ENCODE data around the gene TOX2.

The TOX2 gene

GRCh38 chr20:44072384-44072783 lies 157.7 kb downstream of the TOX2 start:
- Histone ChIP-seq H3K27me3 (replicated peaks; ENCODE audit: control insufficient read depth, insufficient read depth, low read length, poor library complexity, severe bottlenecking) (peaks cover 4% of the 10 kb centered on the region), H3K4me3 (ENCODE audit: insufficient read depth, low read depth, low read length, poor library complexity, severe bottlenecking) (no peak overlapping the region), H3K27ac (ENCODE audit: insufficient read depth, low read length, poor library complexity, severe bottlenecking) (no peak overlapping the region), H3K9me3 (ENCODE audit: control insufficient read depth, low read length) (no peaks in the 10 kb centered on the region), H3K4me1 (ENCODE audit: control insufficient read depth, insufficient read depth, low read length, poor library complexity, severe bottlenecking) (peaks cover 37% of the 10 kb centered on the region), H3K36me3 (ENCODE audit: control insufficient read depth, insufficient read depth, low read length) (no peaks in the 10 kb centered on the region)
- DNase-seq: no peak

DNA sequence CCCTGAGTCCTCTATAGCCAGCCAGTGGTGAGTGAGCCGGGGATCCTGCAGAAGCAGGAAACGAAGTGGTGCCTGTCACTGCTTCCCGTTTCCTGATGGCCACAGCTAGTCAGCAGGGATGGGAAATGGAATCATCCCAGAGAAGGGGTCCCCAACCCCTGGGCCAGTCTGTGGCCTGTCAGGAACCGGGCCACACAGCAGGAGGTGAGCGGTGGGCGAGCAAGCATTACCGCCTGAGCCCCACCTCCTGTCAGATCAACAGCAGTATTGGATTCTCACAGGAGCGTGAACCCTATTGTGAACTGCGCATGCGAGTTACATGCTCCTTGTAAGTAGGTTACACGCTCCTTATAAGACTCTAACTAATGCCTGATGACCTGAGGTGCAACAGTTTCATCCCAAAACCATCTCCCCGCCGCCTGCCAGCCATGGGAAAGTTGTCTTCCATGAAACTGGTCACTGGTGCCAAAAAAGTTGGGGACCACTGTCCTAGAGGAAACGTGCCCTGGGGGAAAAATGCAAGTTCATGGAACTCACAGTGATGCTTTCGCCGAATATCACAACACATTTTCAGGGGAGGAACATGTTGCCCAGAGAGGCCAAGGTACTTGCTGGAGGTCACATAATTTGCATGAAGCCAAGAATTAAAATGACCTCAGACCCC lies 158.5 kb downstream of the TOX2 start:
- Histone ChIP-seq H3K4me3 (ENCODE audit: insufficient read depth, low read depth, low read length, poor library complexity, severe bottlenecking) (no peak overlapping the region), H3K9me3 (ENCODE audit: control insufficient read depth, low read length) (no peaks in the 10 kb centered on the region), H3K36me3 (ENCODE audit: control insufficient read depth, insufficient read depth, low read length) (no peaks in the 10 kb centered on the region), H3K4me1 (ENCODE audit: control insufficient read depth, insufficient read depth, low read length, poor library complexity, severe bottlenecking) (peaks cover 34% of the 10 kb centered on the region), H3K27me3 (replicated peaks; ENCODE audit: control insufficient read depth, insufficient read depth, low read length, poor library complexity, severe bottlenecking) (peaks cover 4% of the 10 kb centered on the region), H3K27ac (ENCODE audit: insufficient read depth, low read length, poor library complexity, severe bottlenecking) (no peak overlapping the region)
- no peak for DNase-seq

GRCh38 chr20:44073675-44074071 lies 159.0 kb downstream of the TOX2 start:
- Histone ChIP-seq H3K4me1 (ENCODE audit: control insufficient read depth, insufficient read depth, low read length, poor library complexity, severe bottlenecking) (peaks cover 29% of the 10 kb centered on the region), H3K36me3 (ENCODE audit: control insufficient read depth, insufficient read depth, low read length) (no peaks in the 10 kb centered on the region), H3K4me3 (ENCODE audit: insufficient read depth, low read depth, low read length, poor library complexity, severe bottlenecking) (no peak overlapping the region), H3K27ac (ENCODE audit: insufficient read depth, low read length, poor library complexity, severe bottlenecking) (no peak overlapping the region), H3K27me3 (replicated peaks; ENCODE audit: control insufficient read depth, insufficient read depth, low read length, poor library complexity, severe bottlenecking) (peaks cover under 1% of the 10 kb centered on the region), H3K9me3 (ENCODE audit: control insufficient read depth, low read length) (no peaks in the 10 kb centered on the region)
- no peak for DNase-seq

DNA sequence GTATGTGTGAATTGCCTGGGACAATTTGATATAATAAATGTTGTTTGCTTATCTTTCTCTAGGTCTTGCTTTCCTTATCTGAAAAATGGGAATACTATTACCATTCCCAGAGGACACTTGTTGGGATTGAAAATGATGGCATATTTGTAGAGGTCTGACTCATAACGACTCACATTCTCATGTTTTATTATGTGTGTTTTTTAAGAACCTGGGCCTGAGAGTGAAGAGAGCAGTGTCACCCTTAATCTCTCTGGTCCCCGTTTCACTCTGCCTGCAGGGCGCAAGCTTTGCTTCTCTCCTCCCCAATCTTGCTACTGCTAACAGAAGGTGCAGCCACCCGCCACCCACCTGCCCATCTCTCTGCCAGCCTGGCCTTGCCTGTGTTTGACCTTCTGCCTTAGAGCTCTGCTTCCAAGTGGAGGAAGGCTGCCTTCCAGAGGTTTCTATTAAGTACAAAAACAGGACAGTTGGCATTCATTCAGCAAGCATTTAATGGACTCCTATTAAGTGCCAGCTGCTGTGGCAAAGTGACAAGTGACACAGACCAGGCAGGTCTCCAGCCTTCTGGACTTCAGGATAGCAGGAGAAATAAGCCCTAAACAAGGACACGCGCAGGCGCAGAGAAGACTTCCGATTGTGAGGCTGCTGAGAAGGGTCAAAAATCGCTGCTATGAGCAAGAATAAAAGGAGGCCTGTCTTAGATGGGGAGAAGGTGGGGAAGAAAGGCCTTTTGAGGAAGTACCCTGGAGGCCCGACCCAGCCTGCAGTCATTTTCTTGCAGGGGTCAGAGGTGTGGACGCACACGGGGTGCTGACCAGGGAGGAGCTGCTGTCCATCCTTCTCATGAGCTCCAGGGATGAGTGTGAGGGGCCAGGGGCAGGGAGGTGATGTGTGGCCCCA lies 159.8 kb downstream of the TOX2 start:
- H3K4me1 ChIP-seq (ENCODE audit: control insufficient read depth, insufficient read depth, low read length, poor library complexity, severe bottlenecking): peaks cover 24% of the 10 kb centered on the region
- no peak overlapping the region for H3K27ac ChIP-seq (ENCODE audit: insufficient read depth, low read length, poor library complexity, severe bottlenecking)
- no peaks in the 10 kb centered on the region for H3K27me3 ChIP-seq (replicated peaks; ENCODE audit: control insufficient read depth, insufficient read depth, low read length, poor library complexity, severe bottlenecking)
- no peaks in the 10 kb centered on the region for H3K9me3 ChIP-seq (ENCODE audit: control insufficient read depth, low read length)
- no peak overlapping the region for H3K4me3 ChIP-seq (ENCODE audit: insufficient read depth, low read depth, low read length, poor library complexity, severe bottlenecking)
- no peak for DNase-seq
- H3K36me3 ChIP-seq (ENCODE audit: control insufficient read depth, insufficient read depth, low read length): no peaks in the 10 kb centered on the region

DNA sequence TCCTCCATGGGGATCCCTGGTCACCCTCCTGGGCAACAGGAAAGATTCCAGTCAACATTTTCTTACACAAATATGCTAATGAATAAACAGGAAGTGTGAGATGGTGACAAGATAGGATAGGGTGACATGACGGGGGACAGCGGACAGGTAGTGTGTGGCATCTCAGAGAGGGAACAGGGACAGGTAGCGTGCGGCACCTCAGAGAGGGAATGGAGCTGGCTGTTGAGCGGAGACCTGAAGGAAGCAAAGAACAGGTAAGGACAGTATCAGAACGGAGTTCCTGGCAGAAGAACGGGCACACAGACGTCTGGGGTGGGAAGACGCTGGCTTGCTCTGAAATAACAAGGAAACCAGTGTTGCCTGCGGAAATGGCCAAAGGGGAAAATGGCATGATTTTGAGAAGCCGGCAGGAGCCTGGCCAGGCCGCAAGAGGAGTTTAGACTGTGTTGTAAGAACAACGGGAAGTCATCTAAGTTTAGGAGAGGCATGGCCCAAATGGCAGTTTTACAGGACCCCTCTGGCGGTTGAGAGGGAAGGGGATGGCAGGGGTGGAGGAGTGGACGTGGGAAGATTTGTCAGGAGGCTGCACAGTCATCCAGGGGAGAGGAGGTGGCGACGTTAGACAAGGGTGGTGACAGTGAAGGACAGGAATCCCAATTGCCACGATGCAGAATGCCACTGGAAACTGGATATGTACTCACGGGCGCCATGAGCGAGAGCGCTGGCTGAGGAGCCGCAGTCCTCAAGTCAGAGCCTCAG lies 160.7 kb downstream of the TOX2 start:
- Histone ChIP-seq H3K4me1 (ENCODE audit: control insufficient read depth, insufficient read depth, low read length, poor library complexity, severe bottlenecking) (peaks cover 15% of the 10 kb centered on the region), H3K36me3 (ENCODE audit: control insufficient read depth, insufficient read depth, low read length) (no peaks in the 10 kb centered on the region), H3K27ac (ENCODE audit: insufficient read depth, low read length, poor library complexity, severe bottlenecking) (no peak overlapping the region), H3K27me3 (replicated peaks; ENCODE audit: control insufficient read depth, insufficient read depth, low read length, poor library complexity, severe bottlenecking) (no peaks in the 10 kb centered on the region), H3K4me3 (ENCODE audit: insufficient read depth, low read depth, low read length, poor library complexity, severe bottlenecking) (no peak overlapping the region), H3K9me3 (ENCODE audit: control insufficient read depth, low read length) (no peaks in the 10 kb centered on the region)
- DNase-seq: no peak

GRCh38 chr20:44075950-44076232 lies 161.2 kb downstream of the TOX2 start:
- Histone ChIP-seq H3K36me3 (ENCODE audit: control insufficient read depth, insufficient read depth, low read length) (no peaks in the 10 kb centered on the region), H3K27me3 (replicated peaks; ENCODE audit: control insufficient read depth, insufficient read depth, low read length, poor library complexity, severe bottlenecking) (no peaks in the 10 kb centered on the region), H3K4me3 (ENCODE audit: insufficient read depth, low read depth, low read length, poor library complexity, severe bottlenecking) (no peak overlapping the region), H3K4me1 (ENCODE audit: control insufficient read depth, insufficient read depth, low read length, poor library complexity, severe bottlenecking) (peaks cover 10% of the 10 kb centered on the region), H3K9me3 (ENCODE audit: control insufficient read depth, low read length) (no peaks in the 10 kb centered on the region), H3K27ac (ENCODE audit: insufficient read depth, low read length, poor library complexity, severe bottlenecking) (no peak overlapping the region)
- no peak for DNase-seq

DNA sequence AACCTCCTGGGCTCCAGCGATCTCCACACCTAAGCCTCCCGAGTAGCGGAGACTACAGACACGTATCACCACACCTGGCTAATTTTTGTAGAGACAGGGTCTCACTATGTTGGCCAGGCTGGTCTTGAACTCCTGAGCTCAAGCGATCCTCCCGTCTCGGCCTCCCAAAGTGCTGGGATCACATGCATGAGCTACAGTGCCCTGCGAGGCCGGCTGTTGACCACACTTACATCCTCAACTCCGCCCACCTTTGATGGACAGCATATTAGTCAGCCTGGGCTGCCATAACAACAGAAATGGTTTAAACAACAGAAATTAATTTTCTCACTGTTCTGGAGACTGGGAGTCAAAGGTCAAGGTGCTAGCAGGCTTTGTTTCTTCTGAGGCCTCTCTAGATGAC lies 164.6 kb downstream of the TOX2 start:
- no peak overlapping the region for H3K27ac ChIP-seq (ENCODE audit: insufficient read depth, low read length, poor library complexity, severe bottlenecking)
- no peaks in the 10 kb centered on the region for H3K36me3 ChIP-seq (ENCODE audit: control insufficient read depth, insufficient read depth, low read length)
- DNase-seq: no peak
- no peak overlapping the region for H3K4me3 ChIP-seq (ENCODE audit: insufficient read depth, low read depth, low read length, poor library complexity, severe bottlenecking)
- no peaks in the 10 kb centered on the region for H3K4me1 ChIP-seq (ENCODE audit: control insufficient read depth, insufficient read depth, low read length, poor library complexity, severe bottlenecking)
- H3K9me3 ChIP-seq (ENCODE audit: control insufficient read depth, low read length): no peaks in the 10 kb centered on the region
- H3K27me3 ChIP-seq (replicated peaks; ENCODE audit: control insufficient read depth, insufficient read depth, low read length, poor library complexity, severe bottlenecking): no peaks in the 10 kb centered on the region

- Histone ChIP-seq H3K9me3 (ENCODE audit: control insufficient read depth, low read length) (no peaks in the 10 kb centered on the region), H3K4me3 (ENCODE audit: insufficient read depth, low read depth, low read length, poor library complexity, severe bottlenecking) (no peak overlapping the region), H3K27ac (ENCODE audit: insufficient read depth, low read length, poor library complexity, severe bottlenecking) (no peak overlapping the region), H3K4me1 (ENCODE audit: control insufficient read depth, insufficient read depth, low read length, poor library complexity, severe bottlenecking) (no peaks in the 10 kb centered on the region), H3K27me3 (replicated peaks; ENCODE audit: control insufficient read depth, insufficient read depth, low read length, poor library complexity, severe bottlenecking) (no peaks in the 10 kb centered on the region), H3K36me3 (ENCODE audit: control insufficient read depth, insufficient read depth, low read length) (no peaks in the 10 kb centered on the region)
- DNase-seq: no peak
Observed at GRCh38 chr20:44080064-44080463, 165.4 kb downstream of the TOX2 start.

GRCh38 chr20:44080646-44081267 lies 166.1 kb downstream of the TOX2 start:
- no peaks in the 10 kb centered on the region for H3K27me3 ChIP-seq (replicated peaks; ENCODE audit: control insufficient read depth, insufficient read depth, low read length, poor library complexity, severe bottlenecking)
- H3K9me3 ChIP-seq (ENCODE audit: control insufficient read depth, low read length): no peaks in the 10 kb centered on the region
- H3K36me3 ChIP-seq (ENCODE audit: control insufficient read depth, insufficient read depth, low read length): no peaks in the 10 kb centered on the region
- no peak overlapping the region for H3K4me3 ChIP-seq (ENCODE audit: insufficient read depth, low read depth, low read length, poor library complexity, severe bottlenecking)
- no peaks in the 10 kb centered on the region for H3K4me1 ChIP-seq (ENCODE audit: control insufficient read depth, insufficient read depth, low read length, poor library complexity, severe bottlenecking)
- H3K27ac ChIP-seq (ENCODE audit: insufficient read depth, low read length, poor library complexity, severe bottlenecking): no peak overlapping the region
- peak; percentile 55 to 63 (median 57) for DNase-seq
